Panc1 (cell line): ENCODE data around the gene ITPKC. TPM values are rescaled to one million over a fixed set of nuclear protein-coding genes. Genes with fewer than 3 reads are reported as not detected.

Source experiments
- ATAC-seq: fragments of 200-7000 bp; cut with Tn5 transposase; 2 replicates; pipeline ENCODE4 v1.9.1; 2020; ENCODE audit warnings: mild to moderate bottlenecking, moderate library complexity
- BruUV-seq: library from RNA; stranded (reverse); fragments of 400-500 nt; replicated peaks from 2 replicates; lab custom pipeline; 2021; lab: Mats Ljungman, UMichigan
- CTCF ChIA-PET: fragments of 300-600 bp; sonication (Branson Sonifier 250); formaldehyde crosslinking; loops from one replicate; lab custom pipeline; 2022; ENCODE audit warnings: antibody characterized with exemption; lab: Charles Lee
- POLR2A ChIA-PET: fragments of 300-600 bp; sonication (Branson Sonifier 250); formaldehyde crosslinking; loops from one replicate; lab custom pipeline; 2022; ENCODE audit warnings: antibody characterized with exemption; lab: Charles Lee
- DNase-seq: peaks from one replicate; pipeline ENCODE4 v3.0.0-alpha.2; 2010; ENCODE audit warnings: low read depth, low spot score
- H3K27ac ChIP-seq: 2 replicates; pipeline ENCODE4 v1.5.1; 2011; ENCODE audit warnings: mild to moderate bottlenecking, low read length, inconsistent platforms
- H3K27me3 ChIP-seq: fragments of 200-500 bp; sonication (Bioruptor generic); 2 replicates; pipeline ENCODE4 v1.6.0; 2014; ENCODE audit warnings: low read length, inconsistent platforms; ENCODE audit not compliant: control insufficient read depth, insufficient read depth
- H3K36me3 ChIP-seq: fragments of 200-500 bp; sonication (Bioruptor generic); 2 replicates; pipeline ENCODE4 v1.5.1; 2014; ENCODE audit warnings: inconsistent platforms, mild to moderate bottlenecking, low read length, moderate library complexity; ENCODE audit not compliant: control insufficient read depth, insufficient read depth
- H3K4me1 ChIP-seq: 2 replicates; pipeline ENCODE4 v1.5.1; 2011; ENCODE audit warnings: inconsistent platforms, mild to moderate bottlenecking, low read length, moderate library complexity; ENCODE audit not compliant: control insufficient read depth, insufficient read depth
- H3K4me3 ChIP-seq, 2 experiments: 2 replicates each; pipeline ENCODE4 v1.5.1; 2011 to 2012; ENCODE audit warnings: low read depth in 2 of 2, low read length in 2 of 2, mild to moderate bottlenecking in 2 of 2, inconsistent platforms in 1 of 2, moderate library complexity in 1 of 2
- H3K9me3 ChIP-seq: fragments of 200-500 bp; sonication (Bioruptor generic); 2 replicates; pipeline ENCODE4 v1.5.1; 2014; ENCODE audit warnings: low read depth, mild to moderate bottlenecking, inconsistent platforms, low read length, moderate library complexity; ENCODE audit not compliant: control insufficient read depth, insufficient read depth
- POLR2AphosphoS5 ChIP-seq: IDR thresholded peaks from 2 replicates; pipeline ENCODE4 v1.6.1; 2012; ENCODE audit warnings: mild to moderate bottlenecking, low read depth, low read length, moderate library complexity
- SIN3A ChIP-seq: IDR thresholded peaks from 2 replicates; pipeline ENCODE4 v1.6.1; 2012; ENCODE audit warnings: low read depth, mild to moderate bottlenecking, low read length, moderate library complexity, borderline replicate concordance; ENCODE audit not compliant: insufficient read depth
- TCF7L2 ChIP-seq: IDR thresholded peaks from 2 replicates; pipeline ENCODE4 v1.6.1; 2011; ENCODE audit warnings: mild to moderate bottlenecking, low read depth, low read length, inconsistent platforms
- in situ Hi-C: cut with HindIII; loops from 2 replicates; pipeline ENCODE4 v1.10.0; 2016; ENCODE audit warnings: low sequenced_read_pairs, low pct_unique_long_range_greater_than_20kb
- intact Hi-C: fragments of 100-400 bp; cut with micrococcal nuclease; formaldehyde crosslinking; loops from one replicate; pipeline ENCODE4 v1.10.0; 2022; ENCODE audit not compliant: unreplicated experiment
- total RNA-seq: library from RNA; stranded (reverse); gene quantifications from one replicate; pipeline ENCODE4 v1.2.1, GENCODE V29; 2021; ENCODE audit not compliant: unreplicated experiment
- TF ChIP-seq, protein P1 (sequence below), 2 experiments: IDR thresholded peaks; 2 replicates each; pipeline ENCODE4 v1.6.1; 2011 to 2012; ENCODE audit warnings: low read depth in 2 of 2, control low read depth in 1 of 2, low read length in 1 of 2, mild to moderate bottlenecking in 1 of 2, moderate library complexity in 1 of 2; ENCODE audit not compliant: insufficient read depth in 1 of 2
- TF ChIP-seq, protein P2 (sequence below): fragments of 450-650 bp; IDR thresholded peaks from 2 replicates; pipeline ENCODE4 v1.5.1; 2017; ENCODE audit warnings: mild to moderate bottlenecking

ITPKC gene
- total RNA-seq, 1 experiment from 2014 or later: 7.2 TPM

DNA sequence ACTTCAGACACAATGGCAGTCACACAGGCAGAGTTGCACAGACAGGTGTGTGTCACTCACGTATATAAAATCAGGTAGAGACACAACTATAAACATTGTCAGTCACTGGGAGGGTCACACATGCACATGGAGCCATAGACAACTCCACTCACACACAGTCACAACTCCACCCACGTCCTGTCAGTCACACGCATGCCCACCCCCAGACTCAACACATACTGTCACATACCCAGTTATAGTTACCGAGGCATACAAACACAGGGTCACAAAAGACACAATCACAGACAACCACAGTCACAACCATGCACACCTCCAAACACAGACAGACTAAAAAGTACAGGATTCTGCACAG, 27.9 kb upstream of the ITPKC start:
- peaks cover 9% of the 10 kb centered on the region for H3K4me1 ChIP-seq
- no peak overlapping the region for H3K27ac ChIP-seq
- intact Hi-C loops (no loop called here), in situ Hi-C loops (no loop called here)
- H3K27me3 ChIP-seq: no peaks in the 10 kb centered on the region
- TF ChIP-seq, protein P1, sequence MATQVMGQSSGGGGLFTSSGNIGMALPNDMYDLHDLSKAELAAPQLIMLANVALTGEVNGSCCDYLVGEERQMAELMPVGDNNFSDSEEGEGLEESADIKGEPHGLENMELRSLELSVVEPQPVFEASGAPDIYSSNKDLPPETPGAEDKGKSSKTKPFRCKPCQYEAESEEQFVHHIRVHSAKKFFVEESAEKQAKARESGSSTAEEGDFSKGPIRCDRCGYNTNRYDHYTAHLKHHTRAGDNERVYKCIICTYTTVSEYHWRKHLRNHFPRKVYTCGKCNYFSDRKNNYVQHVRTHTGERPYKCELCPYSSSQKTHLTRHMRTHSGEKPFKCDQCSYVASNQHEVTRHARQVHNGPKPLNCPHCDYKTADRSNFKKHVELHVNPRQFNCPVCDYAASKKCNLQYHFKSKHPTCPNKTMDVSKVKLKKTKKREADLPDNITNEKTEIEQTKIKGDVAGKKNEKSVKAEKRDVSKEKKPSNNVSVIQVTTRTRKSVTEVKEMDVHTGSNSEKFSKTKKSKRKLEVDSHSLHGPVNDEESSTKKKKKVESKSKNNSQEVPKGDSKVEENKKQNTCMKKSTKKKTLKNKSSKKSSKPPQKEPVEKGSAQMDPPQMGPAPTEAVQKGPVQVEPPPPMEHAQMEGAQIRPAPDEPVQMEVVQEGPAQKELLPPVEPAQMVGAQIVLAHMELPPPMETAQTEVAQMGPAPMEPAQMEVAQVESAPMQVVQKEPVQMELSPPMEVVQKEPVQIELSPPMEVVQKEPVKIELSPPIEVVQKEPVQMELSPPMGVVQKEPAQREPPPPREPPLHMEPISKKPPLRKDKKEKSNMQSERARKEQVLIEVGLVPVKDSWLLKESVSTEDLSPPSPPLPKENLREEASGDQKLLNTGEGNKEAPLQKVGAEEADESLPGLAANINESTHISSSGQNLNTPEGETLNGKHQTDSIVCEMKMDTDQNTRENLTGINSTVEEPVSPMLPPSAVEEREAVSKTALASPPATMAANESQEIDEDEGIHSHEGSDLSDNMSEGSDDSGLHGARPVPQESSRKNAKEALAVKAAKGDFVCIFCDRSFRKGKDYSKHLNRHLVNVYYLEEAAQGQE (IDR thresholded peaks at IDR 0.05; ENCODE audit: insufficient read depth in 1 of 2, low read depth in 2 of 2, low read length in 1 of 2): no peak
- TF ChIP-seq, protein P2, sequence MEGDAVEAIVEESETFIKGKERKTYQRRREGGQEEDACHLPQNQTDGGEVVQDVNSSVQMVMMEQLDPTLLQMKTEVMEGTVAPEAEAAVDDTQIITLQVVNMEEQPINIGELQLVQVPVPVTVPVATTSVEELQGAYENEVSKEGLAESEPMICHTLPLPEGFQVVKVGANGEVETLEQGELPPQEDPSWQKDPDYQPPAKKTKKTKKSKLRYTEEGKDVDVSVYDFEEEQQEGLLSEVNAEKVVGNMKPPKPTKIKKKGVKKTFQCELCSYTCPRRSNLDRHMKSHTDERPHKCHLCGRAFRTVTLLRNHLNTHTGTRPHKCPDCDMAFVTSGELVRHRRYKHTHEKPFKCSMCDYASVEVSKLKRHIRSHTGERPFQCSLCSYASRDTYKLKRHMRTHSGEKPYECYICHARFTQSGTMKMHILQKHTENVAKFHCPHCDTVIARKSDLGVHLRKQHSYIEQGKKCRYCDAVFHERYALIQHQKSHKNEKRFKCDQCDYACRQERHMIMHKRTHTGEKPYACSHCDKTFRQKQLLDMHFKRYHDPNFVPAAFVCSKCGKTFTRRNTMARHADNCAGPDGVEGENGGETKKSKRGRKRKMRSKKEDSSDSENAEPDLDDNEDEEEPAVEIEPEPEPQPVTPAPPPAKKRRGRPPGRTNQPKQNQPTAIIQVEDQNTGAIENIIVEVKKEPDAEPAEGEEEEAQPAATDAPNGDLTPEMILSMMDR: no peak
- TF ChIP-seq POLR2AphosphoS5 (no peak), SIN3A (no peak), TCF7L2 (no peak)
- ATAC-seq (no peak), DNase-seq (no peak)
- no peaks in the 10 kb centered on the region for H3K9me3 ChIP-seq
- no TSS peak for BruUV-seq
- ChIA-PET CTCF (no interaction called here), POLR2A (no interaction called here)
- no peaks in the 10 kb centered on the region for H3K36me3 ChIP-seq
- peak overlapping the region; percentile 58 to 73 for H3K4me3 ChIP-seq

DNA sequence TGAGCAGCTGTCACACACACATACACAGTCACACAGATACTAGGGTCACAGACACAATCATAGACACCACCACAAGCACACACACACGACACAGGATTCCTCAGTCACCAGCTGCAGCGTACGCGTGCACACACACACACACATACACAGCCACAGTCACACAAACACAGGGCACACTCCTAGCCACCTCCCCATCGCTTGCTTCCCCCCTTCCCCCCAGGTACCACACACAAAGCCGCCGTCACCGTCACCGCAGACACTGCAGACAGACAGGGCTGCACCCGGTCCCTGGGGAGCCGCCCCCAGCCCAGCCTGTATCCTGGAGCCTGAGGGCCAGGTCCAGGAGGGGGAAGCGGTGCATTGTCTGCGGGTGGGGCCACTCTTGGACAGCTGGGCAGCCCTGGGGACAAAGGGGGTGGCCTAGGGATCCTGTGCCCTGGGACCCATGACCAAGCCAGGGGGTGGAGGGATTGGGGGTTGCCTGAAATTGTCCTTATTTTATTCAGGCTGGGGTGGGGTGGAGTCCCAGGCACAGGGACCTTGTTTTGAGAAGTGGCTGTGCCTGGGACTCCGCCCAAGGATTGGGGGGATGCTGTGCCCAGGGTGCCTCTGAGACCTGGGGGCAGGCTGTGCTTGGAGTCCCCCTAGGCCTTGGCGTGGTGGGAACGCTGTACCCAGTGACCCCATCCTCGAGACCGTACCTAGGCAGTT, 27.4 kb upstream of the ITPKC start:
- in situ Hi-C loops (no loop called here), intact Hi-C loops (no loop called here)
- CTCF ChIA-PET: no interaction called here
- POLR2A ChIA-PET: no interaction called here
- TF ChIP-seq SIN3A (no peak), TCF7L2 (no peak), POLR2AphosphoS5 (no peak)
- TF ChIP-seq, protein P2: no peak
- TF ChIP-seq, protein P1 (IDR thresholded peaks at IDR 0.05; ENCODE audit: insufficient read depth in 1 of 2, low read depth in 2 of 2, low read length in 1 of 2): no peak
- no peaks in the 10 kb centered on the region for H3K27me3 ChIP-seq
- H3K27ac ChIP-seq: peak overlapping the region; percentile 79
- DNase-seq: no peak
- peak; percentile 19; the same call in 1 of the 2 replicates for ATAC-seq
- BruUV-seq: no TSS peak
- H3K4me1 ChIP-seq: peaks cover 9% of the 10 kb centered on the region
- no peaks in the 10 kb centered on the region for H3K36me3 ChIP-seq
- H3K9me3 ChIP-seq: no peaks in the 10 kb centered on the region
- peak overlapping the region; percentile 58 to 73 for H3K4me3 ChIP-seq
